ENCODE results near the gene SPEM1. TPM values are rescaled to one million over a fixed set of nuclear protein-coding genes. Genes with fewer than 3 reads are reported as not detected.

The SPEM1 gene
- total and polyA plus RNA-seq, 4 donors = not detected

- Histone ChIP-seq H3K4me3 (ENCODE audit: low read depth in 1 of 3, low read length in 3 of 3) (peak overlapping the region in 1 of 3 donors; percentile 67), H3K27ac (ENCODE audit: low read depth in 1 of 2, low read length in 2 of 2) (peak overlapping the region in 1 of 2 donors; percentile 6), H3K27me3 (ENCODE audit: control insufficient read depth in 4 of 4, insufficient read depth in 4 of 4, low read length in 3 of 4) (no peaks in the 10 kb centered on the region), H3K36me3 (ENCODE audit: control insufficient read depth in 4 of 4, insufficient read depth in 3 of 4, low read depth in 1 of 4, low read length in 3 of 4) (no peaks in the 10 kb centered on the region), H3K9ac (ENCODE audit: low read depth in 1 of 2, low read length in 2 of 2) (no peak overlapping the region), H3K9me3 (ENCODE audit: control insufficient read depth in 4 of 4, low read length in 3 of 4) (no peaks in the 10 kb centered on the region), H3K4me1 (ENCODE audit: control insufficient read depth in 4 of 4, insufficient read depth in 4 of 4, low read length in 3 of 4) (peaks cover 4 to 8% (median 7%) of the 10 kb centered on the region in 4 donors)
- DNase-seq (ENCODE audit: low spot score) = no peak
- WGBS = 24% methylated on average over 38 of the region's 38 CpGs
- TF ChIP-seq GABPA (IDR thresholded peaks at IDR 0.05 in 1 of 2, conservative IDR thresholded peaks at IDR 0.05 in 1 of 2) = no peak
- no peak for TF ChIP-seq NR2F2 (IDR thresholded peaks at IDR 0.05)
- TF ChIP-seq, protein P1, sequence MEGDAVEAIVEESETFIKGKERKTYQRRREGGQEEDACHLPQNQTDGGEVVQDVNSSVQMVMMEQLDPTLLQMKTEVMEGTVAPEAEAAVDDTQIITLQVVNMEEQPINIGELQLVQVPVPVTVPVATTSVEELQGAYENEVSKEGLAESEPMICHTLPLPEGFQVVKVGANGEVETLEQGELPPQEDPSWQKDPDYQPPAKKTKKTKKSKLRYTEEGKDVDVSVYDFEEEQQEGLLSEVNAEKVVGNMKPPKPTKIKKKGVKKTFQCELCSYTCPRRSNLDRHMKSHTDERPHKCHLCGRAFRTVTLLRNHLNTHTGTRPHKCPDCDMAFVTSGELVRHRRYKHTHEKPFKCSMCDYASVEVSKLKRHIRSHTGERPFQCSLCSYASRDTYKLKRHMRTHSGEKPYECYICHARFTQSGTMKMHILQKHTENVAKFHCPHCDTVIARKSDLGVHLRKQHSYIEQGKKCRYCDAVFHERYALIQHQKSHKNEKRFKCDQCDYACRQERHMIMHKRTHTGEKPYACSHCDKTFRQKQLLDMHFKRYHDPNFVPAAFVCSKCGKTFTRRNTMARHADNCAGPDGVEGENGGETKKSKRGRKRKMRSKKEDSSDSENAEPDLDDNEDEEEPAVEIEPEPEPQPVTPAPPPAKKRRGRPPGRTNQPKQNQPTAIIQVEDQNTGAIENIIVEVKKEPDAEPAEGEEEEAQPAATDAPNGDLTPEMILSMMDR (IDR thresholded peaks at IDR 0.05; ENCODE audit: low read depth, low read length, missing input control) = no peak
- TF ChIP-seq, protein P2, sequence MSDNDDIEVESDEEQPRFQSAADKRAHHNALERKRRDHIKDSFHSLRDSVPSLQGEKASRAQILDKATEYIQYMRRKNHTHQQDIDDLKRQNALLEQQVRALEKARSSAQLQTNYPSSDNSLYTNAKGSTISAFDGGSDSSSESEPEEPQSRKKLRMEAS (IDR thresholded peaks at IDR 0.05) = no peak
Observed at GRCh38 chr17:7405350-7406234, 14.5 kb upstream of the SPEM1 start.

DNA sequence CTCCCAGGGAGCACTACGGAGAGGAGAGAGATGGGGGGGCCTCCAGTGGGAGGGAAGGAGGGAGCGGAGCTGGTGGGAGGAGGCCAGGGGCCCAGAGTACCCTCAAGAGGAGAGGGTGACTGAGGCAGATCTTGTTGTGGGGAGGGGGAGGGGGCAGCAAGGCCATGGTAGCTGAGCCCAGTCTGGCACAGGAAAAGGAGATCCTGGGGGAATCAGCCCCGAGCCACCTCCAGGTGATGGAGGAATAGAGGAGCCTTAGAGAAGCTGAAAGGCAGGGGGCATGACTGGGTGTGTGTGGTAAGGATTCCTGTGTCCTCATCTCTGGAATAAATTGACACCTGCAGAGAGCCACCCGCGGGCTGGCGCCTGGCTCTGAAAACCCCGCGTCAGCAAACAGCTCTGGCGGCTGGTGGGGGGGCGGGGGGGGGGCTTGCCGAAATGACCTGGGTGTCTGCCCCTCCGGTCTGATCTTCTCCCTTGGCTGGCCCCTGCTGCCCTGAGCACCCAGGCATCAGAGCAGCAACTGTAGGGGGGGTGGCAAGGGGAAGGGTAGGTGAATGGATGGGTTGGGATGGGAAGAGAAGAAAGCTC lies 13.8 kb upstream of the SPEM1 start:
- H3K36me3 ChIP-seq (ENCODE audit: control insufficient read depth in 4 of 4, insufficient read depth in 3 of 4, low read depth in 1 of 4, low read length in 3 of 4) = no peaks in the 10 kb centered on the region
- H3K4me1 ChIP-seq (ENCODE audit: control insufficient read depth in 4 of 4, insufficient read depth in 4 of 4, low read length in 3 of 4) = peaks cover 4 to 8% (median 7%) of the 10 kb centered on the region in 4 donors
- no peak overlapping the region for H3K4me3 ChIP-seq (ENCODE audit: low read depth in 1 of 3, low read length in 3 of 3)
- TF ChIP-seq, protein P2 (IDR thresholded peaks at IDR 0.05) = no peak
- TF ChIP-seq, protein P3, sequence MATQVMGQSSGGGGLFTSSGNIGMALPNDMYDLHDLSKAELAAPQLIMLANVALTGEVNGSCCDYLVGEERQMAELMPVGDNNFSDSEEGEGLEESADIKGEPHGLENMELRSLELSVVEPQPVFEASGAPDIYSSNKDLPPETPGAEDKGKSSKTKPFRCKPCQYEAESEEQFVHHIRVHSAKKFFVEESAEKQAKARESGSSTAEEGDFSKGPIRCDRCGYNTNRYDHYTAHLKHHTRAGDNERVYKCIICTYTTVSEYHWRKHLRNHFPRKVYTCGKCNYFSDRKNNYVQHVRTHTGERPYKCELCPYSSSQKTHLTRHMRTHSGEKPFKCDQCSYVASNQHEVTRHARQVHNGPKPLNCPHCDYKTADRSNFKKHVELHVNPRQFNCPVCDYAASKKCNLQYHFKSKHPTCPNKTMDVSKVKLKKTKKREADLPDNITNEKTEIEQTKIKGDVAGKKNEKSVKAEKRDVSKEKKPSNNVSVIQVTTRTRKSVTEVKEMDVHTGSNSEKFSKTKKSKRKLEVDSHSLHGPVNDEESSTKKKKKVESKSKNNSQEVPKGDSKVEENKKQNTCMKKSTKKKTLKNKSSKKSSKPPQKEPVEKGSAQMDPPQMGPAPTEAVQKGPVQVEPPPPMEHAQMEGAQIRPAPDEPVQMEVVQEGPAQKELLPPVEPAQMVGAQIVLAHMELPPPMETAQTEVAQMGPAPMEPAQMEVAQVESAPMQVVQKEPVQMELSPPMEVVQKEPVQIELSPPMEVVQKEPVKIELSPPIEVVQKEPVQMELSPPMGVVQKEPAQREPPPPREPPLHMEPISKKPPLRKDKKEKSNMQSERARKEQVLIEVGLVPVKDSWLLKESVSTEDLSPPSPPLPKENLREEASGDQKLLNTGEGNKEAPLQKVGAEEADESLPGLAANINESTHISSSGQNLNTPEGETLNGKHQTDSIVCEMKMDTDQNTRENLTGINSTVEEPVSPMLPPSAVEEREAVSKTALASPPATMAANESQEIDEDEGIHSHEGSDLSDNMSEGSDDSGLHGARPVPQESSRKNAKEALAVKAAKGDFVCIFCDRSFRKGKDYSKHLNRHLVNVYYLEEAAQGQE (IDR thresholded peaks at IDR 0.05) = no peak
- TF ChIP-seq HNF4A (conservative IDR thresholded peaks at IDR 0.05) (no peak), ATF3 (IDR thresholded peaks at IDR 0.05) (no peak), GABPA (IDR thresholded peaks at IDR 0.05 in 1 of 2, conservative IDR thresholded peaks at IDR 0.05 in 1 of 2) (no peak), RAD21 (IDR thresholded peaks at IDR 0.05) (no peak), RXRA (IDR thresholded peaks at IDR 0.05) (no peak), TAF1 (conservative IDR thresholded peaks at IDR 0.05) (no peak), FOXA1 (IDR thresholded peaks at IDR 0.05) (no peak), YY1 (IDR thresholded peaks at IDR 0.05) (no peak), JUND (IDR thresholded peaks at IDR 0.05) (no peak), EGR1 (IDR thresholded peaks at IDR 0.05; ENCODE audit: low read depth in 2 of 2) (no peak), NR2F2 (IDR thresholded peaks at IDR 0.05) (no peak), FOXA2 (IDR thresholded peaks at IDR 0.05) (no peak), SP1 (IDR thresholded peaks at IDR 0.05) (no peak), HNF4G (IDR thresholded peaks at IDR 0.05) (no peak)
- TF ChIP-seq, protein P4, sequence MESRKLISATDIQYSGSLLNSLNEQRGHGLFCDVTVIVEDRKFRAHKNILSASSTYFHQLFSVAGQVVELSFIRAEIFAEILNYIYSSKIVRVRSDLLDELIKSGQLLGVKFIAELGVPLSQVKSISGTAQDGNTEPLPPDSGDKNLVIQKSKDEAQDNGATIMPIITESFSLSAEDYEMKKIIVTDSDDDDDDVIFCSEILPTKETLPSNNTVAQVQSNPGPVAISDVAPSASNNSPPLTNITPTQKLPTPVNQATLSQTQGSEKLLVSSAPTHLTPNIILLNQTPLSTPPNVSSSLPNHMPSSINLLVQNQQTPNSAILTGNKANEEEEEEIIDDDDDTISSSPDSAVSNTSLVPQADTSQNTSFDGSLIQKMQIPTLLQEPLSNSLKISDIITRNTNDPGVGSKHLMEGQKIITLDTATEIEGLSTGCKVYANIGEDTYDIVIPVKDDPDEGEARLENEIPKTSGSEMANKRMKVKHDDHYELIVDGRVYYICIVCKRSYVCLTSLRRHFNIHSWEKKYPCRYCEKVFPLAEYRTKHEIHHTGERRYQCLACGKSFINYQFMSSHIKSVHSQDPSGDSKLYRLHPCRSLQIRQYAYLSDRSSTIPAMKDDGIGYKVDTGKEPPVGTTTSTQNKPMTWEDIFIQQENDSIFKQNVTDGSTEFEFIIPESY (IDR thresholded peaks at IDR 0.05) = no peak
- TF ChIP-seq, protein P1 (IDR thresholded peaks at IDR 0.05; ENCODE audit: low read depth, low read length, missing input control) = no peak
- no peak overlapping the region for H3K27ac ChIP-seq (ENCODE audit: low read depth in 1 of 2, low read length in 2 of 2)
- 53% methylated on average over 12 of the region's 12 CpGs for WGBS
- no peak for DNase-seq (ENCODE audit: low spot score)
- no peaks in the 10 kb centered on the region for H3K27me3 ChIP-seq (ENCODE audit: control insufficient read depth in 4 of 4, insufficient read depth in 4 of 4, low read length in 3 of 4)
- H3K9me3 ChIP-seq (ENCODE audit: control insufficient read depth in 4 of 4, low read length in 3 of 4) = no peaks in the 10 kb centered on the region
- H3K9ac ChIP-seq (ENCODE audit: low read depth in 1 of 2, low read length in 2 of 2) = no peak overlapping the region
